HG02885 (cell line): ENCODE measurements around the gene MPHOSPH9.

Source experiments
- ATAC-seq: cut with Tn5 transposase; IDR thresholded peaks from one replicate; pipeline ENCODE4 v1.9.1; 2021; ENCODE audit warnings: mild to moderate bottlenecking; ENCODE audit not compliant: unreplicated experiment, poor library complexity

Gene MPHOSPH9

GRCh38 chr12:123134826-123135225 is 98.1 kb downstream of the MPHOSPH9 start:
- no peak for ATAC-seq

- no peak for ATAC-seq
Measured at GRCh38 chr12:123134271-123134671, 98.7 kb downstream of the MPHOSPH9 start.

- no peak for ATAC-seq
Measured at GRCh38 chr12:123133701-123134100, 99.2 kb downstream of the MPHOSPH9 start.

GRCh38 chr12:123132951-123133619 is 99.9 kb downstream of the MPHOSPH9 start:
- no peak for ATAC-seq

GRCh38 chr12:123131879-123132402 is 101.0 kb downstream of the MPHOSPH9 start:
- ATAC-seq = no peak

- no peak for ATAC-seq
Measured at GRCh38 chr12:123131291-123131832, 101.6 kb downstream of the MPHOSPH9 start.

- no peak for ATAC-seq
Measured at GRCh38 chr12:123129621-123130020, 103.3 kb downstream of the MPHOSPH9 start.

- ATAC-seq = no peak
Measured at GRCh38 chr12:123127182-123127495, 105.8 kb downstream of the MPHOSPH9 start.

GRCh38 chr12:123126294-123127181 is 106.4 kb downstream of the MPHOSPH9 start:
- no peak for ATAC-seq

- no peak for ATAC-seq
Measured at GRCh38 chr12:123122626-123123025, 110.3 kb downstream of the MPHOSPH9 start.

- no peak for ATAC-seq
Measured at GRCh38 chr12:123121670-123122069, 111.3 kb downstream of the MPHOSPH9 start.

- ATAC-seq = peak; percentile 22
Measured at GRCh38 chr12:123120452-123121166, 112.3 kb downstream of the MPHOSPH9 start.

GRCh38 chr12:123119808-123120207 is 113.1 kb downstream of the MPHOSPH9 start:
- peak; percentile 89 for ATAC-seq

- ATAC-seq = no peak
Measured at GRCh38 chr12:123118497-123118896, 114.4 kb downstream of the MPHOSPH9 start.

GRCh38 chr12:123115409-123116121 is 117.4 kb downstream of the MPHOSPH9 start:
- no peak for ATAC-seq

GRCh38 chr12:123114304-123115083 is 118.4 kb downstream of the MPHOSPH9 start:
- no peak for ATAC-seq

GRCh38 chr12:123113026-123113425 is 119.9 kb downstream of the MPHOSPH9 start:
- ATAC-seq = no peak

- no peak for ATAC-seq
Measured at GRCh38 chr12:123111498-123112165, 121.3 kb downstream of the MPHOSPH9 start.

- no peak for ATAC-seq
Measured at GRCh38 chr12:123109319-123109772, 123.6 kb downstream of the MPHOSPH9 start.
